ENCODE data around the gene APOC3. TPM values are rescaled to one million over a fixed set of nuclear protein-coding genes. Genes with fewer than 3 reads are reported as not detected.

The APOC3 gene
- total RNA-seq, 2 experiments from 2014 or later, result not detected

- DNase-seq, result peak; percentile 92
- peak overlapping the region; percentile 61 for H3K27ac Mint-ChIP-seq
- H3K4me1 Mint-ChIP-seq, result peaks cover 12% of the 10 kb centered on the region
- peak overlapping the region; percentile 71 for H3K4me3 Mint-ChIP-seq
- peak; percentile 96 for ATAC-seq
- H3K36me3 Mint-ChIP-seq, result no peaks in the 10 kb centered on the region
- CTCF ChIA-PET, result interaction anchor here (0.6 to 7.5 kb wide), 58 partner anchors 9 to 395 kb away, joined by 3 to 187 read pairs (median 4); partner anchors contain the start of genes APOA5, BUD13, PAFAH1B2 and SIK3
- H3K27me3 Mint-ChIP-seq, result no peaks in the 10 kb centered on the region
- no peaks in the 10 kb centered on the region for H3K9me3 Mint-ChIP-seq (ENCODE audit: low read depth)
Measured at GRCh38 chr11:116835791-116836631, 6.3 kb downstream of the APOC3 start.

GRCh38 chr11:116836632-116836991, 6.9 kb downstream of the APOC3 start:
- DNase-seq (no peak), ATAC-seq (no peak)
- H3K27me3 Mint-ChIP-seq, result no peaks in the 10 kb centered on the region
- no peak overlapping the region for H3K4me3 Mint-ChIP-seq
- CTCF ChIA-PET, result interaction anchor here (0.6 to 7.5 kb wide), 40 partner anchors 9 to 395 kb away, joined by 3 to 187 read pairs (median 6); partner anchors contain the start of genes APOA5, BUD13, PAFAH1B2 and SIK3
- no peaks in the 10 kb centered on the region for H3K36me3 Mint-ChIP-seq
- no peak overlapping the region for H3K27ac Mint-ChIP-seq
- no peaks in the 10 kb centered on the region for H3K9me3 Mint-ChIP-seq (ENCODE audit: low read depth)
- H3K4me1 Mint-ChIP-seq, result peaks cover 12% of the 10 kb centered on the region

DNA sequence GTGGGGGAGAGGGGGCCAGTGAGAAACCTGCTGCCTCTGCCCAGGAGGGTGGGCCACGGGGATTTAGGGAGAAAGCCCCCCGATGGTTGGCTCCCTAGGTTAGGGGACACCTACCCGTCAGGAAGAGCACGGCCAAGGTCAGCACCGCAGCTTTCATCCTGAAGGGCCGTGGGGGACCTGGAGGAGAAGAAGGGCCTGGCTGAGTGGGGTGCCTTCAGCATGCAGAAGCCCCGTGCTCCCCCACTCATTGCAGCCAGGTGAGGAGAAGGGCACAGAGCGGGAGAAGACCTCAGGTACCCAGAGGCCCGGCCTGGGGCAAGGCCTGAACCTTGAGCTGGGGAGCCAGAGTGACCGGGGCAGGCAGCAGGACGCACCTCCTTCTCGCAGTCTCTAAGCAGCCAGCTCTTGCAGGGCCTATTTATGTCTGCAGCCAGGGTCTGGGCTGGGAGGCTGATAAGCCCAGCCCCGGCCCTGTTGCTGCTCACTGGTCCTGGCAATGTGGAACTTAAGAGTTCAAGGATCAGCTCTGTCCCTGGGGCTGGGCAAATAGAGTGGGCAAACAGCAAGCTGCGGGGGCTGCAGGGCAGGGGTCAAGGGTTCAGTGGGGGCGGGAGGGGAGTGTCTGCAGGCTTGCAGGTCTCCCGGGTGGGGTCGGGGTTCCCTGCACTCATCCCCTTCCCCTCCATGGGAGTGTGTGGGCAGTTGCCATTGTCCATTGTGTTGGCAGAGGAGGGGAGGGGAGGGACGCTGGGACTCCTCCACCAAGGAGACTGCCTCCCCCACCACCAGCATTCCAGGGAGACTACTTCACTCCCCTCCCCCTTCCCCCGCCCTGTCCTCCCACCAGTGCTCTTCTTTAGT, 7.8 kb downstream of the APOC3 start, which contains the start of gene APOA1:
Gene APOA1, minus strand, starts transcription at position 392 of the 861 bp plus-strand sequence. Its CDS starts 235 bp downstream, at position 157.
- Mint-ChIP-seq H3K27ac (no peak within 1 kb of the TSS), H3K27me3 (no peaks in the 10 kb centered on the region), H3K9me3 (ENCODE audit: low read depth) (no peaks in the 10 kb centered on the region), H3K36me3 (no peaks in the 10 kb centered on the region), H3K4me3 (no peak within 1 kb of the TSS), H3K4me1 (peaks cover 12% of the 10 kb centered on the region)
- ATAC-seq, result no peak
- DNase-seq, result no peak
- CTCF ChIA-PET, result interaction anchor here (1.3 to 7.5 kb wide), 7 partner anchors 14 to 257 kb away, joined by 4 to 187 read pairs (median 7); partner anchors contain the start of genes APOA5, BUD13 and ZPR1

DNA sequence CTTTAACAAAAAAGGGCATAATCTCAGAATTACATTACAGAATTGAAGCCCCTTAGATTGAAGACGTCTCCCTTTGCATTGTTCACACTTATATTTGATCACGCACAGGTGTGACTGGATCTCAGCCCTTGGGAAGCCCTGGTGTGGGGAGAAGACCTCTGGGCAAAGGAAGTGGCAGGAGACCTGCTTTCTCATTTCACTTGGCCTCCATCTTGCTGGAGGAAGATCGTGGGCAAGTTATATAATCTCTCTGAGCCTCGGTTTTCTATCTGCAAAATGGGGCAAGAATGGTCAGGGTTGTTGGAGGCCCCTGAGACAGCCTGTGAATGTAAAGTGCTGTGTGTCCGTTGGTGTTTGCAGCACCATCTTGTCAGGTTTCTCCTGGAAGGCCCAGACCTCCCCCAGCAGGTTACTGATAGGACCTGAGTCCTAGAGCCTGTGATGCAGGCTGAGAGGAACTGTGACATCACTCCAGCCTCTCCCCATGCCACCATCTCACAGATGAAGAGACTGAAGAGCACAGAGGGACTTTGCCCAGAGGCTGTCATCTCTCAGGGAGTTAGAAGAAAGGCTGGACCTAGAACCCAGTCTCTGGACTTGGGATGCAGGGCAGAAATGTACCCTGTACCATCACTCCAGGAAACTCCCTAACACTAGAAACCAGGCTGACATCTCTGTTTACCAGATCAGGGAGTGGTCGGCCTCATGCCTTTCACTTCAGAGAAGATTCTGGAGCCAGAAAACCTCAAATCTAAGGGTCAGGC, 8.8 kb downstream of the APOC3 start:
- DNase-seq (no peak), ATAC-seq (no peak)
- CTCF ChIA-PET, result interaction anchor here (1.4 to 7.5 kb wide), 5 partner anchors 13 to 51 kb away, joined by 3 to 145 read pairs (median 5); partner anchors contain the start of genes APOA5 and ZPR1
- H3K4me1 Mint-ChIP-seq, result peaks cover 12% of the 10 kb centered on the region
- H3K27me3 Mint-ChIP-seq, result no peaks in the 10 kb centered on the region
- no peak overlapping the region for H3K4me3 Mint-ChIP-seq
- H3K27ac Mint-ChIP-seq, result no peak overlapping the region
- H3K9me3 Mint-ChIP-seq (ENCODE audit: low read depth), result no peaks in the 10 kb centered on the region
- peaks cover 1% of the 10 kb centered on the region for H3K36me3 Mint-ChIP-seq

- Mint-ChIP-seq H3K9me3 (ENCODE audit: low read depth) (no peaks in the 10 kb centered on the region), H3K27ac (no peak overlapping the region), H3K36me3 (peaks cover 7% of the 10 kb centered on the region), H3K4me3 (no peak overlapping the region), H3K27me3 (no peaks in the 10 kb centered on the region), H3K4me1 (peaks cover 7% of the 10 kb centered on the region)
- no peak for DNase-seq
- ATAC-seq, result no peak
- CTCF ChIA-PET, result interaction anchor here (1.0 to 1.8 kb wide), 7 partner anchors 10 to 269 kb away, joined by 3 to 9 read pairs (median 4); partner anchors contain the start of genes APOA5 and ZPR1
Measured at GRCh38 chr11:116840224-116840745, 10.6 kb downstream of the APOC3 start.

- Mint-ChIP-seq H3K36me3 (peaks cover 11% of the 10 kb centered on the region), H3K27me3 (no peaks in the 10 kb centered on the region), H3K9me3 (ENCODE audit: low read depth) (no peaks in the 10 kb centered on the region), H3K4me1 (peaks cover 5% of the 10 kb centered on the region), H3K27ac (no peak overlapping the region), H3K4me3 (no peak overlapping the region)
- ATAC-seq (no peak), DNase-seq (no peak)
- CTCF ChIA-PET, result interaction anchor here (1.2 to 2.0 kb wide), 5 partner anchors 11 to 269 kb away, joined by 3 to 5 read pairs (median 5); partner anchors contain the start of gene APOA5
Measured at GRCh38 chr11:116840746-116841296, 11.1 kb downstream of the APOC3 start.

DNA sequence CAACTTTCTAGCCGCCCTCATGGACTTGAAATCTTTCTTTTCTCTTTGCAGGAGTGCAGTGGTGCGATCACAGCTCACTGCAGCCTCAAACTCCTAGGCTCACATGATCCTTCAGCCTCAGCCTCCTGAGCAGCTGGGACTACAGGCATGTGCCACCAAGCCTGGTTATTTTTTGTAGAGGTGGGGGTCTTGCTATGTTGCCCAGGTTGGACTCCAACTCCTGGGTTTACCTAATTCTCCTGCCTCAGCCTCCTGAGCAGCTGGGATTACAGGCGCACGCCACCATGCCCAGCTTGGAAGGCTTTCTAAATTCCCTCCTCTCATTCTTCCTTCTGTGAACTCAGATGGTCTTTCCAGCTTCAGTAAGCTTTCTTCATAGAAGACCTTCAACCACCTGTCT, 12.4 kb downstream of the APOC3 start:
- Mint-ChIP-seq H3K27ac (no peak overlapping the region), H3K4me3 (no peak overlapping the region)
- CTCF ChIA-PET, result interaction anchor here (0.7 to 2.0 kb wide), 2 partner anchors 9 to 17 kb away, joined by 3 to 5 read pairs; no protein-coding TSS in a partner anchor

GRCh38 chr11:116842909-116843308, 13.2 kb downstream of the APOC3 start:
- CTCF ChIA-PET, result no interaction called here
- Mint-ChIP-seq H3K36me3 (peaks cover 26% of the 10 kb centered on the region), H3K27me3 (no peaks in the 10 kb centered on the region), H3K4me1 (no peaks in the 10 kb centered on the region), H3K27ac (no peak overlapping the region), H3K4me3 (no peak overlapping the region), H3K9me3 (ENCODE audit: low read depth) (no peaks in the 10 kb centered on the region)
- no peak for DNase-seq
- ATAC-seq, result no peak

More for the DNA sequence above, 12.4 kb downstream of the APOC3 start:
- DNase-seq, result no peak
- Mint-ChIP-seq H3K9me3 (ENCODE audit: low read depth) (no peaks in the 10 kb centered on the region), H3K4me1 (no peaks in the 10 kb centered on the region), H3K27me3 (no peaks in the 10 kb centered on the region), H3K36me3 (peaks cover 19% of the 10 kb centered on the region)
- ATAC-seq, result no peak

- CTCF ChIA-PET, result interaction anchor here (1.0 kb wide), 1 partner anchor 11 kb away, joined by 3 read pairs; no protein-coding TSS in a partner anchor
- Mint-ChIP-seq H3K4me3 (no peak overlapping the region), H3K36me3 (peaks cover 26% of the 10 kb centered on the region), H3K4me1 (no peaks in the 10 kb centered on the region), H3K27me3 (no peaks in the 10 kb centered on the region), H3K9me3 (ENCODE audit: low read depth) (no peaks in the 10 kb centered on the region), H3K27ac (no peak overlapping the region)
- DNase-seq, result no peak
- no peak for ATAC-seq
Measured at GRCh38 chr11:116843661-116844060, 14.0 kb downstream of the APOC3 start.

- CTCF ChIA-PET, result interaction anchor here (0.6 to 12.6 kb wide), 2 partner anchors 10 kb away, joined by 3 to 145 read pairs; partner anchors contain the start of gene APOA1
- H3K4me3 Mint-ChIP-seq, result no peak overlapping the region
- no peaks in the 10 kb centered on the region for H3K9me3 Mint-ChIP-seq (ENCODE audit: low read depth)
- H3K36me3 Mint-ChIP-seq, result peaks cover 31% of the 10 kb centered on the region
- no peak for ATAC-seq
- DNase-seq, result no peak
- H3K27ac Mint-ChIP-seq, result no peak overlapping the region
- peaks cover 3% of the 10 kb centered on the region for H3K4me1 Mint-ChIP-seq
- no peaks in the 10 kb centered on the region for H3K27me3 Mint-ChIP-seq
Measured at GRCh38 chr11:116844722-116845121, 15.0 kb downstream of the APOC3 start.

- Mint-ChIP-seq H3K36me3 (peaks cover 37% of the 10 kb centered on the region), H3K9me3 (ENCODE audit: low read depth) (no peaks in the 10 kb centered on the region), H3K27me3 (no peaks in the 10 kb centered on the region), H3K4me3 (no peak overlapping the region), H3K4me1 (peaks cover 30% of the 10 kb centered on the region), H3K27ac (no peak overlapping the region)
- CTCF ChIA-PET, result interaction anchor here (12.6 kb wide), 1 partner anchor 13 kb away, joined by 145 read pairs; the partner anchor contains the start of gene APOA1
- DNase-seq (no peak), ATAC-seq (no peak)
Measured at GRCh38 chr11:116847612-116848011, 17.9 kb downstream of the APOC3 start.

DNA sequence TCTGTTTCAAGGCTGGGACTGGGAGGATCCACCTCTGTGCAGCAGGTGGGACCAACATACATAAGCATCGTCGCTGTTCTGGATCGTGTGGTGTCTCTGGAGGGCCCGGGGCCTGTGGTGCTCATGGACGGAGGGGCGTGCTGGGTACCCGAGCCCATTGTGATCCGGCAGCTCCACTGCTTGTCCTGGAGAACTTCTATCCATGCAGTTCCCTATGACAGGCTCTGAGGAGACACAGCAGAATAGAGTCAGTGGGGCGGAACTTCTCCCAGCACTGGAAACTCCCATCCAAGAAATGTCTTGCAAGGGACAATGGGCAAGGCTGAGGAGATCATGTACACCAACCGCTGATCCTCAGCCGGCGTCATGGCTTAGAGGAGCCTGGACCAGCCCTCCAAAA, 19.4 kb downstream of the APOC3 start:
- CTCF ChIA-PET, result interaction anchor here (12.6 kb wide), 1 partner anchor 15 kb away, joined by 145 read pairs; the partner anchor contains the start of gene APOA1
- H3K9me3 Mint-ChIP-seq (ENCODE audit: low read depth), result no peaks in the 10 kb centered on the region
- no peaks in the 10 kb centered on the region for H3K27me3 Mint-ChIP-seq
- H3K4me1 Mint-ChIP-seq, result peaks cover 45% of the 10 kb centered on the region
- peaks cover 35% of the 10 kb centered on the region for H3K36me3 Mint-ChIP-seq
- ATAC-seq, result no peak
- no peak for DNase-seq
- H3K4me3 Mint-ChIP-seq, result no peak overlapping the region
- H3K27ac Mint-ChIP-seq, result no peak overlapping the region
